B cell (primary cell): ENCODE results near the gene JPT2. TPM values are rescaled to one million over a fixed set of nuclear protein-coding genes. Genes with fewer than 3 reads are reported as not detected.

Experiments used
- ATAC-seq: fragments of 200-7000 bp; cut with Tn5 transposase; one replicate; pipeline ENCODE4 v1.10.0; 2021; ENCODE audit warnings: low read depth, mild to moderate bottlenecking, moderate number of reproducible peaks, moderate library complexity
- CTCF ChIA-PET: fragments of 350-600 bp; sonication (Branson Sonifier 250); formaldehyde crosslinking; loops from one replicate; lab custom pipeline; 2021; ENCODE audit warnings: antibody characterized with exemption, inconsistent platforms; lab: Charles Lee
- POLR2A ChIA-PET: fragments of 350-600 bp; sonication (Branson Sonifier 250); formaldehyde crosslinking; loops from one replicate; lab custom pipeline; 2021; ENCODE audit warnings: antibody characterized with exemption; lab: Charles Lee
- DNase-seq: peaks from one replicate; pipeline ENCODE4 v3.0.0; 2013
- H2AFZ ChIP-seq: 2 replicates; pipeline ENCODE4 v1.6.1; 2012; ENCODE audit warnings: mild to moderate bottlenecking, low read depth, low read length; ENCODE audit not compliant: insufficient read depth, poor library complexity, severe bottlenecking
- H3K27ac ChIP-seq, 2 donors: 1 replicate in 1 of 2; 2 replicates in 1 of 2; pipeline ENCODE4 v1.5.1; 2012 to 2013; ENCODE audit warnings: low read length in 2 of 2, mild to moderate bottlenecking in 2 of 2, moderate library complexity in 1 of 2
- H3K27me3 ChIP-seq, 4 experiments: fragments of 200-600 bp in 1 of 4; sonication (generic) in 1 of 4; replicated peaks in 1 of 4; 1 replicate in 2 of 4; 2 replicates in 2 of 4; pipeline versions ENCODE4 v1.6.1 to v1.7.0; 2013 to 2016; ENCODE audit warnings: low read length in 3 of 4, mild to moderate bottlenecking in 2 of 4, mixed read lengths in 1 of 4, moderate library complexity in 1 of 4; ENCODE audit not compliant: insufficient read depth in 4 of 4, control insufficient read depth in 3 of 4; ENCODE audit errors: control extremely low read depth in 1 of 4
- H3K36me3 ChIP-seq, 2 experiments: replicated peaks in 1 of 2; 1 replicate in 1 of 2; 2 replicates in 1 of 2; pipeline versions ENCODE4 v1.6.1 to v1.7.1; 2013; ENCODE audit warnings: low read length in 1 of 2; ENCODE audit not compliant: insufficient read depth in 2 of 2, control insufficient read depth in 1 of 2; ENCODE audit errors: control extremely low read depth in 1 of 2, extremely low read depth in 1 of 2
- H3K4me1 ChIP-seq, 2 donors: fragments of 200-600 bp in 1 of 2; sonication (generic) in 1 of 2; 1 replicate in 1 of 2; 2 replicates in 1 of 2; pipeline versions ENCODE4 v1.5.1 to v1.6.1; 2013 to 2017; ENCODE audit warnings: low read length in 2 of 2; ENCODE audit not compliant: control insufficient read depth in 2 of 2, insufficient read depth in 2 of 2
- H3K4me2 ChIP-seq: replicated peaks from 2 replicates; pipeline ENCODE3; 2012; ENCODE audit warnings: mild to moderate bottlenecking, low read depth, low read length; ENCODE audit not compliant: poor library complexity, severe bottlenecking
- H3K4me3 ChIP-seq, 5 experiments: fragments of 200-600 bp in 1 of 5; sonication (generic) in 1 of 5; 1 replicate in 3 of 5; 2 replicates in 2 of 5; pipeline versions ENCODE4 v1.5.1 to v1.7.0; 2011 to 2016; ENCODE audit warnings: low read length in 4 of 5, mild to moderate bottlenecking in 4 of 5, low read depth in 2 of 5, control low read depth in 1 of 5, moderate library complexity in 1 of 5; ENCODE audit not compliant: insufficient read depth in 1 of 5; ENCODE audit errors: control extremely low read depth in 1 of 5, extremely low read depth in 1 of 5
- H3K79me2 ChIP-seq: fragments of 200-600 bp; sonication (generic); one replicate; pipeline ENCODE4 v1.6.0; 2016; ENCODE audit warnings: low read length; ENCODE audit not compliant: control insufficient read depth, insufficient read depth
- H3K9ac ChIP-seq: fragments of 200-600 bp; sonication (generic); 2 replicates; pipeline ENCODE4 v1.6.1; 2017; ENCODE audit warnings: mild to moderate bottlenecking, low read length, moderate library complexity
- H3K9me3 ChIP-seq, 3 donors: one replicate each; pipeline versions ENCODE4 v1.6.1 to v1.7.1; 2013; ENCODE audit warnings: low read length in 2 of 3; ENCODE audit not compliant: control insufficient read depth in 2 of 3, insufficient read depth in 1 of 3; ENCODE audit errors: control extremely low read depth in 1 of 3
- H4K20me1 ChIP-seq: 2 replicates; pipeline ENCODE4 v1.6.0; 2012; ENCODE audit warnings: mild to moderate bottlenecking, low read length; ENCODE audit not compliant: insufficient read depth, control insufficient read depth, poor library complexity, severe bottlenecking
- H3K27ac Mint-ChIP-seq: one replicate; pipeline ENCODE4 v1.8.0; 2021; ENCODE audit warnings: mixed read lengths
- H3K27me3 Mint-ChIP-seq: one replicate; pipeline ENCODE4 v1.8.0; 2021; ENCODE audit warnings: mixed read lengths
- H3K4me1 Mint-ChIP-seq: one replicate; pipeline ENCODE4 v1.8.0; 2021; ENCODE audit warnings: mixed read lengths
- H3K4me3 Mint-ChIP-seq: one replicate; pipeline ENCODE4 v1.8.0; 2021; ENCODE audit warnings: mixed read lengths
- H3K9me3 Mint-ChIP-seq: one replicate; pipeline ENCODE4 v1.8.0; 2022; ENCODE audit warnings: mixed read lengths; ENCODE audit not compliant: insufficient read depth
- EZH2 ChIP-seq: IDR thresholded peaks from 2 replicates; pipeline ENCODE4 v1.6.1; 2012; ENCODE audit warnings: borderline replicate concordance, low read depth, mild to moderate bottlenecking, moderate library complexity, low read length; ENCODE audit not compliant: insufficient read depth, poor library complexity, severe bottlenecking
- WGBS: methylation state at CpG from one replicate; pipeline ENCODE4 v1.1.5; 2013; ENCODE audit warnings: missing lambda C conversion rate; ENCODE audit not compliant: insufficient coverage; 5-methylcytosine and 5-hydroxymethylcytosine counted together
- intact Hi-C: fragments of 100-400 bp; cut with micrococcal nuclease; formaldehyde crosslinking; loops from one replicate; pipeline ENCODE4 v1.10.0; 2022
- polyA plus RNA-seq: library from polyadenylated mRNA; depleted of rRNA; stranded (reverse); fragments of >200 nt; gene quantifications from 2 replicates; pipeline ENCODE4 v1.2.3, GENCODE V29; 2012
- total RNA-seq, 2 donors: library from RNA; stranded (reverse); fragments of 120-200 nt in 1 of 2; gene quantifications; 1 replicate in 1 of 2; 2 replicates in 1 of 2; pipeline versions ENCODE4 v1.2.3 to v1.2.4, GENCODE V29; 2013 to 2022
- TF ChIP-seq, protein P1 (sequence below): fragments of 200-600 bp; IDR thresholded peaks from one replicate; pipeline ENCODE4 v1.8.0; 2022; ENCODE audit warnings: antibody characterized with exemption, mild to moderate bottlenecking

JPT2 gene
- total and polyA plus RNA-seq, 2 donors (not counting 1 experiment from before 2014, with no cell fraction given) = 10.7 to 45.7 TPM

DNA sequence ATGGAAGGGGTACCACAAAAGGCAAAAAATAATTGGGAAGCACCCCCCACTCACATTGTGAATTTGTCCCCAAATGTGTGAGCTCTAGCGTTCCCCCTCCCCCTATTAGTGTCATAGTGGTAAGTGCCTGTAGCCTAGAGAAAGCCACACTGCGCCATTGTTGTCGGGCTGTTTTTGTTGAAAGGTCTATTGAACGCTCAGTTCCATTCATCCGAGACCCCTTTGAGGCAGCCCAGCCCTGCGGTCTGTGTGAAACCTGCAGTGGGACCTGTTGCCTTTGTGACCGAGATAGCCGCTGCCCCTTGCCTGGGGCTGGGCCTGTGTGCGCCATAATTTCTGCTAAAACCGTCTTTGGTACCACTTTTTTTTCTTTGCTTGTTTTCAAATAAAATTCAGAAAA is 3.0 kb downstream of the JPT2 start:
- Histone ChIP-seq H2AFZ (no peak overlapping the region), H3K9me3 (no peaks in the 10 kb centered on the region), H4K20me1 (peaks cover 64% of the 10 kb centered on the region), H3K4me1 (peaks cover 8 to 14% of the 10 kb centered on the region in 2 donors), H3K79me2 (peaks cover 89% of the 10 kb centered on the region), H3K4me3 (no peak overlapping the region), H3K4me2 (no peak overlapping the region), H3K9ac (no peak overlapping the region), H3K27ac (no peak overlapping the region), H3K27me3 (no peaks in the 10 kb centered on the region), H3K36me3 (peaks cover 0 to 14% of the 10 kb centered on the region in 2 experiments)
- TF ChIP-seq, protein P1, sequence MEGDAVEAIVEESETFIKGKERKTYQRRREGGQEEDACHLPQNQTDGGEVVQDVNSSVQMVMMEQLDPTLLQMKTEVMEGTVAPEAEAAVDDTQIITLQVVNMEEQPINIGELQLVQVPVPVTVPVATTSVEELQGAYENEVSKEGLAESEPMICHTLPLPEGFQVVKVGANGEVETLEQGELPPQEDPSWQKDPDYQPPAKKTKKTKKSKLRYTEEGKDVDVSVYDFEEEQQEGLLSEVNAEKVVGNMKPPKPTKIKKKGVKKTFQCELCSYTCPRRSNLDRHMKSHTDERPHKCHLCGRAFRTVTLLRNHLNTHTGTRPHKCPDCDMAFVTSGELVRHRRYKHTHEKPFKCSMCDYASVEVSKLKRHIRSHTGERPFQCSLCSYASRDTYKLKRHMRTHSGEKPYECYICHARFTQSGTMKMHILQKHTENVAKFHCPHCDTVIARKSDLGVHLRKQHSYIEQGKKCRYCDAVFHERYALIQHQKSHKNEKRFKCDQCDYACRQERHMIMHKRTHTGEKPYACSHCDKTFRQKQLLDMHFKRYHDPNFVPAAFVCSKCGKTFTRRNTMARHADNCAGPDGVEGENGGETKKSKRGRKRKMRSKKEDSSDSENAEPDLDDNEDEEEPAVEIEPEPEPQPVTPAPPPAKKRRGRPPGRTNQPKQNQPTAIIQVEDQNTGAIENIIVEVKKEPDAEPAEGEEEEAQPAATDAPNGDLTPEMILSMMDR = no peak
- no peak for TF ChIP-seq EZH2
- Mint-ChIP-seq H3K27ac (no peak overlapping the region), H3K9me3 (no peaks in the 10 kb centered on the region), H3K27me3 (no peaks in the 10 kb centered on the region), H3K4me3 (no peak overlapping the region), H3K4me1 (peaks cover 14% of the 10 kb centered on the region)
- intact Hi-C loops = no loop called here
- no peak for ATAC-seq
- WGBS = 97% methylated on average over 7 of the region's 10 CpGs
- ChIA-PET POLR2A (no interaction called here), CTCF (interaction anchor here (1.4 kb wide), 1 partner anchor 43 kb away, joined by 3 read pairs; no protein-coding TSS in a partner anchor)
- DNase-seq = no peak

DNA sequence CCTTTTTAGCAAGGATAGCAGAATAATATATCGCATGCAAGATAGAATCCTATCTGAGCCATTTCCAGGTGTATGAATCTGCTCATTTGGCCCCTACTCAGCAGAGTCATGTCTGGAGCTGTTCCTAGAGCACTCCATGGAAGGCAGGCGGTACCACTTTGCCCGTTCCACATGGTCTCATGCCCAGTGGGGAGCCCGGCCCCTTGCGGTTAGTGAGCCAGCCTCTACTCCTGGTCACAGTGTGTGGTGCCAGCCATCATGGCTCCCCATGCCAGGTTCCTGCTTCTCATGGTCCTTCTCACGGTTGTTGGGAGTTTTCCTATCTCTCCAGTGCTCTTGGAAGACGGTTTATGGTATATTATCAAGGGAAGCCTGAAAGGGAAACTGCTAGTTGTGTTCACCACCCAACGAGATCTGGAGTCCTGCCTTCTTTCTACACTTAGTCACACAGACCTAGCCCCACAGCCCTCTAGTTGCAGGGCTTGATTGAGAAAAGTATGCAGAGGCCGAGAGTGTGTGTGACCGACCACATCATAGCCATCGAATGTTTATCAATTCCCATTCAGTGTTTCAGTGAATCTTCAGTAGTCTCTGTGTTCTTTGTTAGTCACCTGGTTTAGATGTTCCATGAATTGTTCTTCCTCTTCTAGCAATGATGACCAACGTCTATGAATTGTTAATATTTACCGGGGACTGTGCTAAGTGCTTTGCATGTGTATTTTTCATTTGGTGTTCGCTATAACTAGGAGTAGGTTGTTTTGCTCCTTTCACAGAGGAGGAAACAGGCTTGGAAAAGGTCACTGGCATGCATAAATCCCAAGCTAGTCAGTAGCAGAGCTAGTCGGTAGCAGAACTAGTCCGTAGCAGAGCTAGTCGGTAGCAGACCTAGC is 9.6 kb downstream of the JPT2 start:
- Histone ChIP-seq H2AFZ (no peak overlapping the region), H3K4me1 (no peaks in the 10 kb centered on the region), H4K20me1 (peaks cover 70% of the 10 kb centered on the region), H3K79me2 (peaks cover 66% of the 10 kb centered on the region), H3K4me3 (no peak overlapping the region), H3K9me3 (no peaks in the 10 kb centered on the region), H3K9ac (no peak overlapping the region), H3K27ac (no peak overlapping the region), H3K4me2 (no peak overlapping the region), H3K36me3 (peaks cover 2 to 63% of the 10 kb centered on the region in 2 experiments), H3K27me3 (no peaks in the 10 kb centered on the region)
- WGBS = 98% methylated on average over 10 of the region's 17 CpGs
- H3K27ac Mint-ChIP-seq = no peak overlapping the region
- ATAC-seq (no peak), DNase-seq (no peak)
- H3K4me3 Mint-ChIP-seq = no peak overlapping the region
- TF ChIP-seq EZH2 = no peak
- TF ChIP-seq, protein P1 = no peak
- ChIA-PET CTCF (no interaction called here), POLR2A (no interaction called here)
- H3K27me3 Mint-ChIP-seq = no peaks in the 10 kb centered on the region
- intact Hi-C loops = no loop called here
- peaks cover 2% of the 10 kb centered on the region for H3K4me1 Mint-ChIP-seq
- H3K9me3 Mint-ChIP-seq = no peaks in the 10 kb centered on the region
